ENCODE data around the gene KIR2DL3. TPM values are rescaled to one million over a fixed set of nuclear protein-coding genes. Genes with fewer than 3 reads are reported as not detected.
"Not testable (repeated sequence)": the region's sequence is repeated elsewhere in the genome, so short reads cannot be mapped to it uniquely, and the experiment has no call there.

The KIR2DL3 gene
- total and polyA plus RNA-seq, 4 donors, result not detected

- DNase-seq (ENCODE audit: low read depth in 4 of 6, low spot score in 6 of 6), result no peak
- Histone ChIP-seq H3K27me3 (ENCODE audit: control insufficient read depth, insufficient read depth, low read length) (no peaks in the 10 kb centered on the region), H3K9me3 (ENCODE audit: control insufficient read depth, insufficient read depth, low read length) (peaks cover 3% of the 10 kb centered on the region), H3K27ac (ENCODE audit: low read depth, low read length) (no peak overlapping the region), H3K4me1 (ENCODE audit: control insufficient read depth, insufficient read depth, low read length) (no peaks in the 10 kb centered on the region), H3K4me3 (ENCODE audit: low read depth, low read length) (no peak overlapping the region), H3K36me3 (ENCODE audit: control insufficient read depth, insufficient read depth, low read length) (no peaks in the 10 kb centered on the region)
- 84% methylated on average over 8 of the region's 18 CpGs for WGBS (ENCODE audit: insufficient coverage)
Measured at GRCh38 chr19:54709212-54709948, 28.9 kb upstream of the KIR2DL3 start.

- H3K4me3 ChIP-seq (ENCODE audit: low read depth, low read length); DNase-seq (ENCODE audit: low read depth in 4 of 6, low spot score in 6 of 6); H3K4me1 ChIP-seq (ENCODE audit: control insufficient read depth, insufficient read depth, low read length); H3K9me3 ChIP-seq (ENCODE audit: control insufficient read depth, insufficient read depth, low read length); H3K27me3 ChIP-seq (ENCODE audit: control insufficient read depth, insufficient read depth, low read length); H3K36me3 ChIP-seq (ENCODE audit: control insufficient read depth, insufficient read depth, low read length); H3K27ac ChIP-seq (ENCODE audit: low read depth, low read length): not testable (repeated sequence)
- 69% methylated on average over 11 of the region's 13 CpGs for WGBS (ENCODE audit: insufficient coverage)
Measured at GRCh38 chr19:54709956-54710355, 28.4 kb upstream of the KIR2DL3 start.

GRCh38 chr19:54724142-54724541, 14.2 kb upstream of the KIR2DL3 start, which contains the start of gene KIR3DL3:
Gene KIR3DL3 (plus strand): TSS chr19:54724442. CDS start chr19:54724497, 55 bp downstream.
- 85% methylated on average over 9 of the region's 9 CpGs for WGBS (ENCODE audit: insufficient coverage)
- Histone ChIP-seq H3K4me1 (ENCODE audit: control insufficient read depth, insufficient read depth, low read length) (no peaks in the 10 kb centered on the region), H3K4me3 (ENCODE audit: low read depth, low read length) (no peak within 1 kb of the TSS), H3K27ac (ENCODE audit: low read depth, low read length) (no peak within 1 kb of the TSS), H3K27me3 (ENCODE audit: control insufficient read depth, insufficient read depth, low read length) (no peaks in the 10 kb centered on the region), H3K9me3 (ENCODE audit: control insufficient read depth, insufficient read depth, low read length) (peaks cover 4% of the 10 kb centered on the region), H3K36me3 (ENCODE audit: control insufficient read depth, insufficient read depth, low read length) (no peaks in the 10 kb centered on the region)
- DNase-seq (ENCODE audit: low read depth in 4 of 6, low spot score in 6 of 6), result no peak

- Histone ChIP-seq H3K27ac (ENCODE audit: low read depth, low read length) (no peak overlapping the region), H3K27me3 (ENCODE audit: control insufficient read depth, insufficient read depth, low read length) (no peaks in the 10 kb centered on the region), H3K4me3 (ENCODE audit: low read depth, low read length) (no peak overlapping the region), H3K9me3 (ENCODE audit: control insufficient read depth, insufficient read depth, low read length) (peaks cover 6% of the 10 kb centered on the region), H3K4me1 (ENCODE audit: control insufficient read depth, insufficient read depth, low read length) (no peaks in the 10 kb centered on the region), H3K36me3 (ENCODE audit: control insufficient read depth, insufficient read depth, low read length) (no peaks in the 10 kb centered on the region)
- WGBS (ENCODE audit: insufficient coverage), result 49% methylated on average over 3 of the region's 3 CpGs
- no peak for DNase-seq (ENCODE audit: low read depth in 4 of 6, low spot score in 6 of 6)
Measured at GRCh38 chr19:54724644-54725043, 13.7 kb upstream of the KIR2DL3 start.

- Histone ChIP-seq H3K4me1 (ENCODE audit: control insufficient read depth, insufficient read depth, low read length) (no peaks in the 10 kb centered on the region), H3K9me3 (ENCODE audit: control insufficient read depth, insufficient read depth, low read length) (peaks cover 6% of the 10 kb centered on the region), H3K36me3 (ENCODE audit: control insufficient read depth, insufficient read depth, low read length) (no peaks in the 10 kb centered on the region), H3K4me3 (ENCODE audit: low read depth, low read length) (no peak overlapping the region), H3K27ac (ENCODE audit: low read depth, low read length) (no peak overlapping the region), H3K27me3 (ENCODE audit: control insufficient read depth, insufficient read depth, low read length) (no peaks in the 10 kb centered on the region)
- no peak for DNase-seq (ENCODE audit: low read depth in 4 of 6, low spot score in 6 of 6)
- WGBS (ENCODE audit: insufficient coverage), result 71% methylated on average over 4 of the region's 7 CpGs
Measured at GRCh38 chr19:54725321-54725720, 13.0 kb upstream of the KIR2DL3 start.

GRCh38 chr19:54727562-54727961, 10.8 kb upstream of the KIR2DL3 start:
- Histone ChIP-seq H3K9me3 (ENCODE audit: control insufficient read depth, insufficient read depth, low read length) (peaks cover 6% of the 10 kb centered on the region), H3K4me3 (ENCODE audit: low read depth, low read length) (no peak overlapping the region), H3K27me3 (ENCODE audit: control insufficient read depth, insufficient read depth, low read length) (no peaks in the 10 kb centered on the region), H3K36me3 (ENCODE audit: control insufficient read depth, insufficient read depth, low read length) (no peaks in the 10 kb centered on the region), H3K4me1 (ENCODE audit: control insufficient read depth, insufficient read depth, low read length) (no peaks in the 10 kb centered on the region), H3K27ac (ENCODE audit: low read depth, low read length) (no peak overlapping the region)
- 77% methylated on average over 7 of the region's 10 CpGs for WGBS (ENCODE audit: insufficient coverage)
- DNase-seq (ENCODE audit: low read depth in 4 of 6, low spot score in 6 of 6), result no peak

- H3K9me3 ChIP-seq (ENCODE audit: control insufficient read depth, insufficient read depth, low read length), result peaks cover 6% of the 10 kb centered on the region
- H3K27ac ChIP-seq (ENCODE audit: low read depth, low read length), result no peak overlapping the region
- H3K27me3 ChIP-seq (ENCODE audit: control insufficient read depth, insufficient read depth, low read length), result no peaks in the 10 kb centered on the region
- H3K36me3 ChIP-seq (ENCODE audit: control insufficient read depth, insufficient read depth, low read length), result no peaks in the 10 kb centered on the region
- H3K4me1 ChIP-seq (ENCODE audit: control insufficient read depth, insufficient read depth, low read length), result no peaks in the 10 kb centered on the region
- H3K4me3 ChIP-seq (ENCODE audit: low read depth, low read length), result no peak overlapping the region
- 79% methylated on average over 2 of the region's 3 CpGs for WGBS (ENCODE audit: insufficient coverage)
- DNase-seq (ENCODE audit: low read depth in 4 of 6, low spot score in 6 of 6), result no peak
Measured at GRCh38 chr19:54728167-54728566, 10.1 kb upstream of the KIR2DL3 start.

GRCh38 chr19:54729416-54730188, 8.7 kb upstream of the KIR2DL3 start:
- WGBS (ENCODE audit: insufficient coverage), result 75% methylated on average over 13 of the region's 15 CpGs
- H3K27ac ChIP-seq (ENCODE audit: low read depth, low read length), result no peak overlapping the region
- H3K4me3 ChIP-seq (ENCODE audit: low read depth, low read length), result no peak overlapping the region
- H3K36me3 ChIP-seq (ENCODE audit: control insufficient read depth, insufficient read depth, low read length), result no peaks in the 10 kb centered on the region
- peaks cover 7% of the 10 kb centered on the region for H3K9me3 ChIP-seq (ENCODE audit: control insufficient read depth, insufficient read depth, low read length)
- no peaks in the 10 kb centered on the region for H3K27me3 ChIP-seq (ENCODE audit: control insufficient read depth, insufficient read depth, low read length)
- no peak for DNase-seq (ENCODE audit: low read depth in 4 of 6, low spot score in 6 of 6)
- H3K4me1 ChIP-seq (ENCODE audit: control insufficient read depth, insufficient read depth, low read length), result no peaks in the 10 kb centered on the region

GRCh38 chr19:54731191-54731590, 7.1 kb upstream of the KIR2DL3 start:
- Histone ChIP-seq H3K9me3 (ENCODE audit: control insufficient read depth, insufficient read depth, low read length) (peaks cover 5% of the 10 kb centered on the region), H3K36me3 (ENCODE audit: control insufficient read depth, insufficient read depth, low read length) (no peaks in the 10 kb centered on the region), H3K27me3 (ENCODE audit: control insufficient read depth, insufficient read depth, low read length) (no peaks in the 10 kb centered on the region), H3K27ac (ENCODE audit: low read depth, low read length) (no peak overlapping the region), H3K4me1 (ENCODE audit: control insufficient read depth, insufficient read depth, low read length) (no peaks in the 10 kb centered on the region), H3K4me3 (ENCODE audit: low read depth, low read length) (no peak overlapping the region)
- WGBS (ENCODE audit: insufficient coverage), result 68% methylated on average over 3 of the region's 8 CpGs
- DNase-seq (ENCODE audit: low read depth in 4 of 6, low spot score in 6 of 6), result no peak

- Histone ChIP-seq H3K27me3 (ENCODE audit: control insufficient read depth, insufficient read depth, low read length) (no peaks in the 10 kb centered on the region), H3K36me3 (ENCODE audit: control insufficient read depth, insufficient read depth, low read length) (no peaks in the 10 kb centered on the region), H3K27ac (ENCODE audit: low read depth, low read length) (no peak overlapping the region), H3K4me3 (ENCODE audit: low read depth, low read length) (no peak overlapping the region), H3K9me3 (ENCODE audit: control insufficient read depth, insufficient read depth, low read length) (peaks cover under 1% of the 10 kb centered on the region), H3K4me1 (ENCODE audit: control insufficient read depth, insufficient read depth, low read length) (no peaks in the 10 kb centered on the region)
- 70% methylated on average over 1 of the region's 1 CpG for WGBS (ENCODE audit: insufficient coverage)
- DNase-seq (ENCODE audit: low read depth in 4 of 6, low spot score in 6 of 6), result no peak
Measured at GRCh38 chr19:54738715-54739114, 402 bp downstream of the KIR2DL3 start.
